SK-N-SH (cell line): ENCODE results near the gene TAS2R46. TPM values are rescaled to one million over a fixed set of nuclear protein-coding genes. Genes with fewer than 3 reads are reported as not detected.

Source experiments
- CTCF ChIA-PET: fragments of 300-600, 350-600 bp; formaldehyde crosslinking; extraction: SDS; loops from one replicate; lab custom pipeline; 2021; lab: Yijun Ruan, JAX
- POLR2A ChIA-PET: fragments of 350-600 bp; sonication (Branson Sonifier 250); formaldehyde crosslinking; extraction: SDS; loops from one replicate; lab custom pipeline; 2020; ENCODE audit warnings: antibody characterized with exemption, inconsistent platforms; lab: Yijun Ruan, JAX
- DNase-seq: peaks from one replicate; pipeline ENCODE4 v3.0.0; 2012
- H2AFZ ChIP-seq: fragments of 200-600 bp; sonication (generic); 2 replicates; pipeline ENCODE4 v1.8.1; 2016; ENCODE audit warnings: antibody characterized with exemption, mild to moderate bottlenecking, low read depth
- H3F3A ChIP-seq: fragments of 200-600 bp; sonication (generic); replicated peaks from 2 replicates; pipeline ENCODE3; 2016; ENCODE audit warnings: antibody characterized with exemption, mild to moderate bottlenecking; ENCODE audit not compliant: insufficient read depth
- H3K27ac ChIP-seq, 2 experiments: fragments of 200-500 bp in 1 of 2; fragments of 200-600 bp in 1 of 2; sonication (Bioruptor generic) in 1 of 2; sonication (generic), shearing (Covaris generic) in 1 of 2; 2 replicates each; pipeline versions ENCODE4 v1.5.1 to v1.6.1; 2014 to 2016; ENCODE audit warnings: low read depth in 2 of 2, inconsistent platforms in 1 of 2, low read length in 1 of 2, mild to moderate bottlenecking in 1 of 2, mixed read lengths in 1 of 2
- H3K27me3 ChIP-seq: fragments of 200-600 bp; sonication (generic), shearing (Covaris generic); 2 replicates; pipeline ENCODE4 v1.6.1; 2016; ENCODE audit warnings: mixed run types; ENCODE audit not compliant: insufficient read depth
- H3K36me3 ChIP-seq, 2 experiments: fragments of 200-500 bp in 1 of 2; fragments of 200-600 bp in 1 of 2; sonication (Bioruptor generic) in 1 of 2; sonication (generic) in 1 of 2; replicated peaks in 1 of 2; 2 replicates each; pipeline versions ENCODE3 to v1.5.1; 2014 to 2016; ENCODE audit warnings: low read length in 1 of 2, mild to moderate bottlenecking in 1 of 2; ENCODE audit not compliant: insufficient read depth in 2 of 2, control insufficient read depth in 1 of 2
- H3K4me1 ChIP-seq, 2 experiments: fragments of 200-500 bp in 1 of 2; fragments of 200-600 bp in 1 of 2; sonication (Bioruptor generic) in 1 of 2; sonication (generic), shearing (Covaris generic) in 1 of 2; 2 replicates each; pipeline versions ENCODE4 v1.5.1 to v1.6.1; 2014 to 2016; ENCODE audit warnings: low read depth in 1 of 2, low read length in 1 of 2, mixed run types in 1 of 2; ENCODE audit not compliant: insufficient read depth in 2 of 2, control insufficient read depth in 1 of 2
- H3K4me2 ChIP-seq: fragments of 200-600 bp; sonication (generic), shearing (Covaris generic); 2 replicates; pipeline ENCODE4 v1.6.1; 2017; ENCODE audit warnings: mixed run types
- H3K4me3 ChIP-seq, 2 experiments: fragments of 200-500 bp in 1 of 2; fragments of 200-600 bp in 1 of 2; sonication (Bioruptor generic) in 1 of 2; sonication (generic), shearing (Covaris generic) in 1 of 2; 2 replicates each; pipeline versions ENCODE4 v1.5.1 to v1.8.1; 2014 to 2016; ENCODE audit warnings: low read depth in 2 of 2, inconsistent platforms in 1 of 2, low read length in 1 of 2, mild to moderate bottlenecking in 1 of 2, mixed read lengths in 1 of 2, moderate library complexity in 1 of 2
- H3K79me2 ChIP-seq: fragments of 200-600 bp; sonication (generic); 2 replicates; pipeline ENCODE4 v1.8.1; 2017; ENCODE audit warnings: mild to moderate bottlenecking; ENCODE audit not compliant: insufficient read depth
- H3K9ac ChIP-seq: fragments of 200-600 bp; sonication (generic); 2 replicates; pipeline ENCODE4 v1.6.1; 2017; ENCODE audit warnings: mixed run types
- H3K9me2 ChIP-seq: fragments of 200-600 bp; sonication (generic); 2 replicates; pipeline ENCODE4 v1.6.1; 2017; ENCODE audit warnings: mixed run types
- H3K9me3 ChIP-seq: fragments of 200-600 bp; sonication (generic); 2 replicates; pipeline ENCODE4 v1.6.1; 2017; ENCODE audit warnings: mixed run types, mild to moderate bottlenecking, moderate library complexity
- H4K20me1 ChIP-seq: fragments of 200-600 bp; sonication (generic); 2 replicates; pipeline ENCODE4 v1.6.1; 2017; ENCODE audit warnings: mild to moderate bottlenecking, mixed run types; ENCODE audit not compliant: insufficient read depth
- CHD2 ChIP-seq: fragments of 150-350 bp; IDR thresholded peaks from 2 replicates; pipeline ENCODE4 v1.6.1; 2018; ENCODE audit warnings: low read length; ENCODE audit not compliant: partially characterized antibody
- CTCF ChIP-seq: fragments of 200-600 bp; sonication (generic); IDR thresholded peaks from 2 replicates; pipeline ENCODE4 v1.6.1; 2017; ENCODE audit warnings: antibody characterized with exemption, mild to moderate bottlenecking, moderate library complexity
- EP300 ChIP-seq, 2 experiments: IDR thresholded peaks; 2 replicates each; pipeline versions ENCODE4 v1.4.0 to v1.6.1; 2012; ENCODE audit warnings: borderline replicate concordance in 1 of 2, low read depth in 1 of 2, low read length in 1 of 2
- EZH2phosphoT487 ChIP-seq: fragments of 200-600 bp; sonication (generic); IDR thresholded peaks from 2 replicates; pipeline ENCODE4 v1.6.1; 2017; ENCODE audit warnings: low read depth, mixed run types, mild to moderate bottlenecking, antibody characterized with exemption, moderate library complexity, borderline replicate concordance
- FOSL2 ChIP-seq: IDR thresholded peaks from 2 replicates; pipeline ENCODE4 v1.4.0; 2012; ENCODE audit warnings: low read depth, mild to moderate bottlenecking, moderate library complexity, borderline replicate concordance
- FOXJ3 ChIP-seq: sonication (generic); formaldehyde crosslinking; IDR thresholded peaks from 2 replicates; pipeline ENCODE4 v1.5.1; 2020; ENCODE audit warnings: mild to moderate bottlenecking, missing genetic modification reagents
- FOXM1 ChIP-seq: IDR thresholded peaks from 2 replicates; pipeline ENCODE4 v1.4.0; 2012; ENCODE audit warnings: low read depth, mild to moderate bottlenecking
- GABPA ChIP-seq: IDR thresholded peaks from 2 replicates; pipeline ENCODE4 v1.4.0; 2012; ENCODE audit warnings: low read depth, mild to moderate bottlenecking
- GATA2 ChIP-seq: sonication (generic); formaldehyde crosslinking; IDR thresholded peaks from 2 replicates; pipeline ENCODE4 v1.5.0; 2020; ENCODE audit warnings: mild to moderate bottlenecking, missing genetic modification reagents
- MEF2A ChIP-seq: IDR thresholded peaks from 2 replicates; pipeline ENCODE4 v1.4.0; 2012; ENCODE audit warnings: low read depth, borderline replicate concordance
- RAD21 ChIP-seq: IDR thresholded peaks from 2 replicates; pipeline ENCODE4 v1.6.1; 2012; ENCODE audit warnings: mild to moderate bottlenecking, low read length
- RCOR1 ChIP-seq: fragments of 150-350 bp; IDR thresholded peaks from 2 replicates; pipeline ENCODE4 v1.6.1; 2017; ENCODE audit warnings: antibody characterized with exemption, low read length
- REST ChIP-seq: IDR thresholded peaks from 2 replicates; pipeline ENCODE4 v1.6.1; 2012; ENCODE audit warnings: mild to moderate bottlenecking, low read depth, low read length, moderate library complexity
- RXRA ChIP-seq: IDR thresholded peaks from 2 replicates; pipeline ENCODE4 v1.4.0; 2012; ENCODE audit warnings: low read depth, mild to moderate bottlenecking, borderline replicate concordance
- SIN3A ChIP-seq: IDR thresholded peaks from 2 replicates; pipeline ENCODE4 v1.6.1; 2012; ENCODE audit warnings: low read depth, mild to moderate bottlenecking, low read length, moderate library complexity, borderline replicate concordance
- YY1 ChIP-seq: IDR thresholded peaks from 2 replicates; pipeline ENCODE4 v1.4.0; 2012; ENCODE audit warnings: low read depth, mild to moderate bottlenecking
- WGBS: methylation state at CpG from one replicate; pipeline ENCODE4 v1.1.6; 2017; ENCODE audit warnings: low lambda C conversion rate; 5-methylcytosine and 5-hydroxymethylcytosine counted together
- polyA plus RNA-seq, 3 experiments: library from polyadenylated mRNA; depleted of rRNA; stranded (reverse); fragments of >200 nt; gene quantifications; 2 replicates each; pipeline ENCODE4 v1.2.3, GENCODE V29; 2012
- TF ChIP-seq, protein P1 (sequence below): fragments of 150-350 bp; IDR thresholded peaks from 2 replicates; pipeline ENCODE4 v1.6.1; 2016; ENCODE audit warnings: mild to moderate bottlenecking, low read depth, low read length
- TF ChIP-seq, protein P2 (sequence below): IDR thresholded peaks from 2 replicates; pipeline ENCODE4 v1.4.0; 2012; ENCODE audit warnings: low read depth, borderline replicate concordance
- TF ChIP-seq, protein P3 (sequence below): IDR thresholded peaks from 2 replicates; pipeline ENCODE4 v1.4.0; 2012; ENCODE audit warnings: low read depth

The TAS2R46 gene
- polyA plus RNA-seq, 1 of the 3 experiments (the other 2 are of a cell fraction): 0.07 TPM

GRCh38 chr12:11031307-11031706 is 30.8 kb downstream of the TAS2R46 start, which contains the start of gene TAS2R31 (continued):
- TF ChIP-seq REST: no peak
- no peak for TF ChIP-seq YY1
- no peak for TF ChIP-seq FOSL2
- TF ChIP-seq GABPA: no peak
- no peak for TF ChIP-seq CHD2
- TF ChIP-seq SIN3A: no peak
- TF ChIP-seq, protein P1, sequence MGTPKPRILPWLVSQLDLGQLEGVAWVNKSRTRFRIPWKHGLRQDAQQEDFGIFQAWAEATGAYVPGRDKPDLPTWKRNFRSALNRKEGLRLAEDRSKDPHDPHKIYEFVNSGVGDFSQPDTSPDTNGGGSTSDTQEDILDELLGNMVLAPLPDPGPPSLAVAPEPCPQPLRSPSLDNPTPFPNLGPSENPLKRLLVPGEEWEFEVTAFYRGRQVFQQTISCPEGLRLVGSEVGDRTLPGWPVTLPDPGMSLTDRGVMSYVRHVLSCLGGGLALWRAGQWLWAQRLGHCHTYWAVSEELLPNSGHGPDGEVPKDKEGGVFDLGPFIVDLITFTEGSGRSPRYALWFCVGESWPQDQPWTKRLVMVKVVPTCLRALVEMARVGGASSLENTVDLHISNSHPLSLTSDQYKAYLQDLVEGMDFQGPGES: no peak

GRCh38 chr12:11026118-11026517 is 36.0 kb downstream of the TAS2R46 start:
- H3K36me3 ChIP-seq: peaks cover 13 to 28% of the 10 kb centered on the region in 2 experiments
- H4K20me1 ChIP-seq: no peaks in the 10 kb centered on the region
- no peaks in the 10 kb centered on the region for H3K4me1 ChIP-seq
- no peak overlapping the region for H3K27ac ChIP-seq
- ChIA-PET CTCF (no interaction called here), POLR2A (no interaction called here)
- no peak overlapping the region for H3K9ac ChIP-seq
- no peak overlapping the region for H3K4me3 ChIP-seq
- H3K9me3 ChIP-seq: peaks cover 4% of the 10 kb centered on the region; the same call in 1 of the 2 replicates
- TF ChIP-seq SIN3A: no peak
- no peak for TF ChIP-seq CTCF
- no peak for TF ChIP-seq GATA2 (CRISPR knock-in tag)
- TF ChIP-seq MEF2A: no peak
- TF ChIP-seq, protein P2, sequence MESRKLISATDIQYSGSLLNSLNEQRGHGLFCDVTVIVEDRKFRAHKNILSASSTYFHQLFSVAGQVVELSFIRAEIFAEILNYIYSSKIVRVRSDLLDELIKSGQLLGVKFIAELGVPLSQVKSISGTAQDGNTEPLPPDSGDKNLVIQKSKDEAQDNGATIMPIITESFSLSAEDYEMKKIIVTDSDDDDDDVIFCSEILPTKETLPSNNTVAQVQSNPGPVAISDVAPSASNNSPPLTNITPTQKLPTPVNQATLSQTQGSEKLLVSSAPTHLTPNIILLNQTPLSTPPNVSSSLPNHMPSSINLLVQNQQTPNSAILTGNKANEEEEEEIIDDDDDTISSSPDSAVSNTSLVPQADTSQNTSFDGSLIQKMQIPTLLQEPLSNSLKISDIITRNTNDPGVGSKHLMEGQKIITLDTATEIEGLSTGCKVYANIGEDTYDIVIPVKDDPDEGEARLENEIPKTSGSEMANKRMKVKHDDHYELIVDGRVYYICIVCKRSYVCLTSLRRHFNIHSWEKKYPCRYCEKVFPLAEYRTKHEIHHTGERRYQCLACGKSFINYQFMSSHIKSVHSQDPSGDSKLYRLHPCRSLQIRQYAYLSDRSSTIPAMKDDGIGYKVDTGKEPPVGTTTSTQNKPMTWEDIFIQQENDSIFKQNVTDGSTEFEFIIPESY: no peak
- TF ChIP-seq YY1: no peak
- TF ChIP-seq, protein P3, sequence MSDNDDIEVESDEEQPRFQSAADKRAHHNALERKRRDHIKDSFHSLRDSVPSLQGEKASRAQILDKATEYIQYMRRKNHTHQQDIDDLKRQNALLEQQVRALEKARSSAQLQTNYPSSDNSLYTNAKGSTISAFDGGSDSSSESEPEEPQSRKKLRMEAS: no peak
- TF ChIP-seq FOXM1: no peak
- TF ChIP-seq EP300 (IDR thresholded peaks at IDR 0.05; ENCODE audit: borderline replicate concordance in 1 of 2, low read depth in 1 of 2, low read length in 1 of 2): no peak
- TF ChIP-seq RCOR1: no peak
- TF ChIP-seq RXRA: no peak
- TF ChIP-seq EZH2phosphoT487: no peak
- no peak for TF ChIP-seq RAD21
- no peak for TF ChIP-seq FOXJ3
- 93% methylated on average over 6 of the region's 6 CpGs for WGBS
- no peaks in the 10 kb centered on the region for H3K9me2 ChIP-seq
- H3F3A ChIP-seq: no peaks in the 10 kb centered on the region
- H3K4me2 ChIP-seq: no peak overlapping the region
- no peak overlapping the region for H2AFZ ChIP-seq
- DNase-seq: no peak
- no peaks in the 10 kb centered on the region for H3K27me3 ChIP-seq
- H3K79me2 ChIP-seq: no peaks in the 10 kb centered on the region
